Thyroid gland (tissue), 4 donors: ENCODE data around the gene GRM4.

Experiments used
- POLR2A ChIP-seq, 2 donors: fragments of 450-650 bp; IDR thresholded peaks; one replicate each; pipeline ENCODE4 v1.6.1; 2017; ENCODE audit warnings: antibody characterized with exemption in 2 of 2, mild to moderate bottlenecking in 2 of 2, moderate library complexity in 1 of 2
- TF ChIP-seq, protein P1 (sequence below), 6 experiments: fragments of 200-600 bp in 3 of 6; fragments of 450-650 bp in 3 of 6; sonication (generic) in 3 of 6; IDR thresholded peaks; one replicate each; pipeline ENCODE4 v1.5.1; 2016 to 2019; ENCODE audit warnings: antibody characterized with exemption in 6 of 6, mild to moderate bottlenecking in 2 of 6, inconsistent platforms in 1 of 6, moderate library complexity in 1 of 6

DNA sequence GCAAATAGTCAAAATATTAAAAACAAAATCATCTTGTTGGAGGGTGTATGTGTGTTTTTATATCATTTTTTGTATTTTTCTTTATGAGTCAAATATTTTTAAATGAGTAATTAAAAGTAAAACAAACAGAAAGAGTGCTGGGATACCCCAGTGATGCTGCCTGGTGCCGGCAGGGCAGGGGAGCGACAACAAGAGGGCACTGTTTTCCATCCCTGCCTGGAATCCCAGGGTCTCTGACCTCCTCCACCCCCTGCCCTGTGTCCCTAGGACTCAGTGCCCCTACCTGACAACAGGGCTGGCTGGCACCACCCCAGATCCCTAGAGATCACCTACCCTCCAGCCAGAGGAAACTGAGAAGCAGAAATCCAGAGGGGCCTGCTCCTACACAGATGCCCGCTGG, 48.9 kb upstream of the GRM4 start:
- TF ChIP-seq, protein P1, sequence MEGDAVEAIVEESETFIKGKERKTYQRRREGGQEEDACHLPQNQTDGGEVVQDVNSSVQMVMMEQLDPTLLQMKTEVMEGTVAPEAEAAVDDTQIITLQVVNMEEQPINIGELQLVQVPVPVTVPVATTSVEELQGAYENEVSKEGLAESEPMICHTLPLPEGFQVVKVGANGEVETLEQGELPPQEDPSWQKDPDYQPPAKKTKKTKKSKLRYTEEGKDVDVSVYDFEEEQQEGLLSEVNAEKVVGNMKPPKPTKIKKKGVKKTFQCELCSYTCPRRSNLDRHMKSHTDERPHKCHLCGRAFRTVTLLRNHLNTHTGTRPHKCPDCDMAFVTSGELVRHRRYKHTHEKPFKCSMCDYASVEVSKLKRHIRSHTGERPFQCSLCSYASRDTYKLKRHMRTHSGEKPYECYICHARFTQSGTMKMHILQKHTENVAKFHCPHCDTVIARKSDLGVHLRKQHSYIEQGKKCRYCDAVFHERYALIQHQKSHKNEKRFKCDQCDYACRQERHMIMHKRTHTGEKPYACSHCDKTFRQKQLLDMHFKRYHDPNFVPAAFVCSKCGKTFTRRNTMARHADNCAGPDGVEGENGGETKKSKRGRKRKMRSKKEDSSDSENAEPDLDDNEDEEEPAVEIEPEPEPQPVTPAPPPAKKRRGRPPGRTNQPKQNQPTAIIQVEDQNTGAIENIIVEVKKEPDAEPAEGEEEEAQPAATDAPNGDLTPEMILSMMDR (IDR thresholded peaks at IDR 0.05), result no peak
- no peak for TF ChIP-seq POLR2A (IDR thresholded peaks at IDR 0.05)
